ENCODE results near the gene RAB4A.

The RAB4A gene

DNA sequence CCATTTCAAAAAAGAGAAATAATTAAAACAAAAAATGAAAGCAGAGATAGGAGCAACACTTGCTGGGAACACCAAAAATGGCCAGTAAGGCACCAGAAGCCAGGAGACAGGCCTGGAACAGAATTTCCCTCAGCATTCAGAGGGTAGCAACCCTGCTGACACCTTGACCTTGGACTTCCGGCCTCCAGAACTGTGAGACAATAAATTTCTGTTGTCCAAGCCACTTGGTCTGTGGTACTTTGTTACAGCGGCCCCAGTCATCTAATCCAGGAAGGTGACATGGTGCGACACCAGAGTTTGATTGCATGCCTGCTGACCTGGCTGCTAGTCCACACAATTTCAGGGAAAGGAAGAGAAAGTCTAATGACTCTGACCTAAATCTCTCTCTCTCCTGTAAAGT, 10.6 kb upstream of the RAB4A start:
- no peak overlapping the region for H3K4me2 ChIP-seq (ENCODE audit: low read length)
- H3K9me3 ChIP-seq (ENCODE audit: insufficient read depth, low read length): no peaks in the 10 kb centered on the region
- TF ChIP-seq, protein P1, sequence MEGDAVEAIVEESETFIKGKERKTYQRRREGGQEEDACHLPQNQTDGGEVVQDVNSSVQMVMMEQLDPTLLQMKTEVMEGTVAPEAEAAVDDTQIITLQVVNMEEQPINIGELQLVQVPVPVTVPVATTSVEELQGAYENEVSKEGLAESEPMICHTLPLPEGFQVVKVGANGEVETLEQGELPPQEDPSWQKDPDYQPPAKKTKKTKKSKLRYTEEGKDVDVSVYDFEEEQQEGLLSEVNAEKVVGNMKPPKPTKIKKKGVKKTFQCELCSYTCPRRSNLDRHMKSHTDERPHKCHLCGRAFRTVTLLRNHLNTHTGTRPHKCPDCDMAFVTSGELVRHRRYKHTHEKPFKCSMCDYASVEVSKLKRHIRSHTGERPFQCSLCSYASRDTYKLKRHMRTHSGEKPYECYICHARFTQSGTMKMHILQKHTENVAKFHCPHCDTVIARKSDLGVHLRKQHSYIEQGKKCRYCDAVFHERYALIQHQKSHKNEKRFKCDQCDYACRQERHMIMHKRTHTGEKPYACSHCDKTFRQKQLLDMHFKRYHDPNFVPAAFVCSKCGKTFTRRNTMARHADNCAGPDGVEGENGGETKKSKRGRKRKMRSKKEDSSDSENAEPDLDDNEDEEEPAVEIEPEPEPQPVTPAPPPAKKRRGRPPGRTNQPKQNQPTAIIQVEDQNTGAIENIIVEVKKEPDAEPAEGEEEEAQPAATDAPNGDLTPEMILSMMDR (IDR thresholded peaks at IDR 0.05; ENCODE audit: low read depth, low read length): no peak
- TF ChIP-seq EZH2phosphoT487 (IDR thresholded peaks at IDR 0.05; ENCODE audit: low read depth): no peak
- 0 out of 2 replicates have a peak, but pooled peaks cover 5% of the 10 kb centered on the region for H3K4me1 ChIP-seq (ENCODE audit: low read length)
- no peaks in the 10 kb centered on the region for H3K36me3 ChIP-seq (replicated peaks; ENCODE audit: low read depth, low read length)
- no peak overlapping the region for H3K9ac ChIP-seq (ENCODE audit: low read length)
- H3K4me3 ChIP-seq (ENCODE audit: low read length): no peak overlapping the region
- H3K27me3 ChIP-seq (ENCODE audit: low read depth, low read length): peaks cover 6% of the 10 kb centered on the region; the same call in 1 of the 2 replicates
- no peaks in the 10 kb centered on the region for H4K20me1 ChIP-seq (ENCODE audit: insufficient read depth, low read length)
- no peaks in the 10 kb centered on the region for H3K79me2 ChIP-seq (ENCODE audit: low read length)
- no peak overlapping the region for H3K27ac ChIP-seq (ENCODE audit: low read length)
- H2AFZ ChIP-seq (ENCODE audit: low read depth, low read length): no peak overlapping the region

DNA sequence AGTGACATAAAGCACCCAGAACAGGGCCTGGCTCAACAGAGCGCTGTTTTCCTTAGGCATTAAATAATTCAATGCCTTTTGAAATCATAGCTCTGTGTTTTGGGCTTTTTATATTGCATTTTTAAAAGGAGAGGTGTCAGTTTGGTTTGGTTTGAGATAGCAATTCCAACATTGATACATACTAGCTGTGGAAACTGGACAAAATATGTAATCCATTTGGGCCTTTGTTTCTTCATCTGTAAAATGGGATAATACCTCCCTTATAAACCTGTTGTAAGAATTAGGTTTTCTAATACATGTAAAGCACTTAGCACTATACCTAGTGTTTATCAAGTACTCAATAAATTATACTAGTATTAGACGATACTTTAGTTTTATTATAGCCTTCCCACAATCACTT, 8.7 kb upstream of the RAB4A start:
- Histone ChIP-seq H3K4me3 (ENCODE audit: low read length) (no peak overlapping the region), H3K27ac (ENCODE audit: low read length) (no peak overlapping the region), H3K9ac (ENCODE audit: low read length) (no peak overlapping the region), H3K79me2 (ENCODE audit: low read length) (no peaks in the 10 kb centered on the region), H3K36me3 (replicated peaks; ENCODE audit: low read depth, low read length) (peaks cover 5% of the 10 kb centered on the region), H4K20me1 (ENCODE audit: insufficient read depth, low read length) (no peaks in the 10 kb centered on the region), H3K4me1 (ENCODE audit: low read length) (peaks cover 13% of the 10 kb centered on the region), H3K4me2 (ENCODE audit: low read length) (no peak overlapping the region), H3K27me3 (ENCODE audit: low read depth, low read length) (no peaks in the 10 kb centered on the region; the same call in 1 of the 2 replicates), H3K9me3 (ENCODE audit: insufficient read depth, low read length) (peaks cover 3% of the 10 kb centered on the region; the same call in 1 of the 2 replicates), H2AFZ (ENCODE audit: low read depth, low read length) (no peak overlapping the region)
- TF ChIP-seq, protein P1 (IDR thresholded peaks at IDR 0.05; ENCODE audit: low read depth, low read length): no peak
- no peak for TF ChIP-seq EZH2phosphoT487 (IDR thresholded peaks at IDR 0.05; ENCODE audit: low read depth)

DNA sequence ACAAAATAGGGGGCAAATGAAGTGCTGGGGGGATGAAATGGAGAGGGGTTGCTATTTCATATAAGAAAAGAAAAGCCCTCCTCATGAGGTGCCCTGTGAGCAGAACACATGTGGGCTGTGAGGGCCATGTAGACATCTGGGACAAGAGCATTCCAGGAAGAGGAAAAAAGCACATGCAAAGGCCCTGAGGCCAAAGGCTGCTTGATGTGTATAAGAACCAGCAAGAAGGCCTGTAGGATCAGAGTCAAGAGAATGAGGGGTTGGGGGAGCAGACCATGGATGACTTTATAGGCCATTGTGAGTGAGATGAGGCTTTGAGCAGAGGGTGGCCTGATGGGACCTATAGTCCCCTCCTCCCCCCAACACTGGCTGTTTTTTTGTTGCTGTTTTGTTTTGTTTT, 7.7 kb upstream of the RAB4A start:
- Histone ChIP-seq H3K4me3 (ENCODE audit: low read length) (no peak overlapping the region), H4K20me1 (ENCODE audit: insufficient read depth, low read length) (no peaks in the 10 kb centered on the region), H3K9me3 (ENCODE audit: insufficient read depth, low read length) (peaks cover 5% of the 10 kb centered on the region; the same call in 1 of the 2 replicates), H3K9ac (ENCODE audit: low read length) (no peak overlapping the region), H3K36me3 (replicated peaks; ENCODE audit: low read depth, low read length) (peaks cover 11% of the 10 kb centered on the region), H2AFZ (ENCODE audit: low read depth, low read length) (no peak overlapping the region), H3K4me1 (ENCODE audit: low read length) (peaks cover 11% of the 10 kb centered on the region), H3K27ac (ENCODE audit: low read length) (no peak overlapping the region), H3K27me3 (ENCODE audit: low read depth, low read length) (no peaks in the 10 kb centered on the region; the same call in 1 of the 2 replicates), H3K79me2 (ENCODE audit: low read length) (no peaks in the 10 kb centered on the region), H3K4me2 (ENCODE audit: low read length) (no peak overlapping the region)
- TF ChIP-seq, protein P1 (IDR thresholded peaks at IDR 0.05; ENCODE audit: low read depth, low read length): no peak
- no peak for TF ChIP-seq EZH2phosphoT487 (IDR thresholded peaks at IDR 0.05; ENCODE audit: low read depth)

DNA sequence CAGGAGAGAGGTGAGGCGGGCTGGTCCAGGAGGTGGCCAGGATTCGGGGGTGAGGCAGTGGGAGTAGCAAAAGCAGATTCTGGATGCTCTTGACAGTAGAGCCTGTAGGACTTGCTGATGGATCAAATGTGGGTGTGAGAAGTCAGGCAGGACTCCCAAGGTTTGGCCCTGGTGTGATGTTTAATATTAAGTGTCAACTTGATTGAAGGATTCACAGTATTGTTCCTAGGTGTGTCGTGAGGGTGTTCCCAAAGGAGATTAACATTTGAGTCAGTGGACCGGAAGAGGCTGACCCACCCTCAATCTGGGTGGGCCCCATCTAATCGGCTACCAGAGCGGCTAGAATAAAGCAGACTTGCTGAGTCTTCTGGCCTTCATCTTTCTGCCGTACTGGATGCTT, 6.8 kb upstream of the RAB4A start:
- Histone ChIP-seq H3K9ac (ENCODE audit: low read length) (no peak overlapping the region), H3K27me3 (ENCODE audit: low read depth, low read length) (no peaks in the 10 kb centered on the region), H3K27ac (ENCODE audit: low read length) (no peak overlapping the region), H3K36me3 (replicated peaks; ENCODE audit: low read depth, low read length) (peaks cover 12% of the 10 kb centered on the region), H3K4me2 (ENCODE audit: low read length) (no peak overlapping the region), H2AFZ (ENCODE audit: low read depth, low read length) (no peak overlapping the region), H3K4me3 (ENCODE audit: low read length) (no peak overlapping the region), H3K9me3 (ENCODE audit: insufficient read depth, low read length) (peaks cover 5% of the 10 kb centered on the region; the same call in 1 of the 2 replicates), H3K4me1 (ENCODE audit: low read length) (peaks cover 8% of the 10 kb centered on the region), H3K79me2 (ENCODE audit: low read length) (no peaks in the 10 kb centered on the region), H4K20me1 (ENCODE audit: insufficient read depth, low read length) (no peaks in the 10 kb centered on the region)
- TF ChIP-seq, protein P1 (IDR thresholded peaks at IDR 0.05; ENCODE audit: low read depth, low read length): no peak
- no peak for TF ChIP-seq EZH2phosphoT487 (IDR thresholded peaks at IDR 0.05; ENCODE audit: low read depth)
